ENCODE data around the gene LFNG.
"Not testable (repeated sequence)": the region's sequence is repeated elsewhere in the genome, so short reads cannot be mapped to it uniquely, and the experiment has no call there.

Gene LFNG

GRCh38 chr7:2531796-2532110 lies 12.2 kb downstream of the LFNG start:
- not testable (repeated sequence) for DNase-seq

GRCh38 chr7:2532199-2532772 lies 12.7 kb downstream of the LFNG start:
- not testable (repeated sequence) for DNase-seq

GRCh38 chr7:2532816-2533215 lies 13.2 kb downstream of the LFNG start:
- DNase-seq, result not testable (repeated sequence)

GRCh38 chr7:2533566-2533965 lies 14.0 kb downstream of the LFNG start:
- DNase-seq, result not testable (repeated sequence)

DNA sequence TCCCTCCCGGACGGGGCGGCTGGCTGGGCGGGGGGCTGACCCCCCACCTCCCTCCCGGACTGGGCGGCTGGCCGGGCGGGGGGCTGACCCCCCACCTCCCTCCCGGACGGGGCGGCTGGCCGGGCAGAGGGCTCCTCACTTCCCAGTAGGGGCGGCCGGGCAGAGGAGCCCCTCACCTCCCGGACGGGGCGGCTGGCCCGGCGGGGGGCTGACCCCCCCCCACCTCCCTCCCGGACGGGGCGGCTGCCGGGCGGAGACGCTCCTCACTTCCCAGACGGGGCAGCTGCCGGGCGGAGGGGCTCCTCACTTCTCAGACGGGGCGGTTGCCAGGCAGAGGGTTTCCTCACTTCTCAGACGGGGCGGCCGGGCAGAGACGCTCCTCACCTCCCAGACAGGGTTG lies 14.6 kb downstream of the LFNG start:
- DNase-seq, result not testable (repeated sequence)

GRCh38 chr7:2535872-2536627 lies 16.5 kb downstream of the LFNG start:
- not testable (repeated sequence) for DNase-seq

GRCh38 chr7:2537981-2538851 lies 18.6 kb downstream of the LFNG start:
- no peak for DNase-seq

- no peak for DNase-seq
Measured at GRCh38 chr7:2539031-2539911, 19.7 kb downstream of the LFNG start.

GRCh38 chr7:2540133-2540532 lies 20.6 kb downstream of the LFNG start:
- DNase-seq, result no peak

- DNase-seq, result no peak
Measured at GRCh38 chr7:2540641-2541051, 21.1 kb downstream of the LFNG start.

DNA sequence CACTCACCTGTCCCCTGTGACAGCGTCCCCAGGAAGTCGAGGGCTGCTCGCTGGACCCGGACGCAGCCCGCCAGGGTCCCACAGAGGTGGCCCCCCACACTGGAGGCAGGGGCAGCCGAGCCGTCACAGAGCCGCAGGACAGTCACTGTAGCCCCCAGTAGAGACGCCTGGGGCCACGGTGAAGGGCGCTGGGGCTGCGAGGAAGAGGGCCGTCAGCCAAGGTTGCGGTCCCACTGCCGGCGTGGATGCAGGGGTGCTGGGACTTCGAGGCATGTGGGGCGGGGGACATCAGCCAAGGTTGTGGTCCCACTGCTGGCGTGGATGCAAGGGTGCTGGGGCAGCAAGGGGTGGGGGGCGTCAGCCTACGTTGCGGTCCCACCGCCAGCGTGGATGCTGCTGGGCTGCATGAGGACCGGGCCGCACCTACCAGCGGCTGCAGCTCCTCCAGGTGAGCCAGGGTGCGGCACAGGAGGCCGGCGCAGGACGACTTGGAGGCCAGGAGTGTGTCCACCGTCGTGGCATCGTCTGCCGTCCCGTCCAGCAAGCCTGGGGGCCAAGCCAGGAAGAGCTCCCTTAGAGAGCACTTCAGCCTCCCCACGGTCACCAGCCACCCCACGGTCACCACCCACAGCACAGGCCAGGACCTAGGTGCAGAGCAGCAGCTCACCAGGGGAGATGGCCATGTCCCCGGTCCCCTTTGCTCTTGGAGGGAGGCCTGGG lies 21.9 kb downstream of the LFNG start:
- no peak for DNase-seq

- DNase-seq, result no peak
Measured at GRCh38 chr7:2542011-2542915, 22.7 kb downstream of the LFNG start.

DNA sequence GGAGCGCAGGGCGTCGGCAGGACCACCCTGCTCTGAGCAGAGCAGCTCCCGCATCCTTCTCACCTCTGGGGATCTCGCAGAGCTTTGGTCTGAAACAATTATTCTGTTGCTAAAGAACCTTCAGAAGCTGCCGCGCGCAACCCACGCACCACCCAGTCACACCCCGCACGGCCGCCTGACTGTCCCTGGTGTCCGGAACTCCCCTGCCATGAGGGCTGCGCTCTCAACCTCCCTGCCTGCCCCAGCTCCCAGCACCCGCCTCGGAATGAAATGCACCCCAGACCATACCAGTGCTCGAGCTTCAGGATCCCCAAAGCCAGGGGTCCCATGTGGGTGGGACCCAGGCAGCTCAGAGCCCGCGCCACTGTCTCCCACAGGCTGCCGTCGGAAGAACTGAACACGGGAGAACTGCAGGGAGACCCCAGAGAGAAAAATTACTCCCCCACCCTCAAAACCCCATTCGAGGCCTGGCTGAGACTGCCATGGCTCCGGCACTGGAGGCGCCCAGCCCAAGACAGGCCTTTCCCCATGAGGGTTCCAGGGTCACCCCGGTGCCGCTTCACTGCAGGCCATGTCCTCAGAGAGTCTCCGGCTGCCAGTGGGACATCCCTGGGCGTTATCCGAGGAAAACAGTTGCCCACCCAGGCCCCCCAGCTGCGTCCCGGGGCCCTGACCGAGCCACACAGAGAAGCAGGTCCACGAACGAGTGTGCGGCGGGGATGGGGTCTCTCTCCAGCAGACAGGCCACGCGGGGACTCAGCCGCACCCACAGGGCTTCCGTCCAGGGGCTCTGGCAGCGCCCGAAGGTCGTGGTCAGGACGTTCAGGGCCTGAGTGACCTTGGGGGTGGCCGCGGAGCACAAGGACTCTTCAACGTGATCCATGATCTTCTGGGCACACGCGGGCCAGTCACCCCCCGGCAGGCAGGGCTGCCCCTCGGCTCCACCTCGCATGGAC lies 23.6 kb downstream of the LFNG start:
- no peak for DNase-seq

GRCh38 chr7:2544541-2545188 lies 25.1 kb downstream of the LFNG start:
- DNase-seq, result no peak

- DNase-seq, result no peak
Measured at GRCh38 chr7:2545746-2546425, 26.3 kb downstream of the LFNG start.

DNA sequence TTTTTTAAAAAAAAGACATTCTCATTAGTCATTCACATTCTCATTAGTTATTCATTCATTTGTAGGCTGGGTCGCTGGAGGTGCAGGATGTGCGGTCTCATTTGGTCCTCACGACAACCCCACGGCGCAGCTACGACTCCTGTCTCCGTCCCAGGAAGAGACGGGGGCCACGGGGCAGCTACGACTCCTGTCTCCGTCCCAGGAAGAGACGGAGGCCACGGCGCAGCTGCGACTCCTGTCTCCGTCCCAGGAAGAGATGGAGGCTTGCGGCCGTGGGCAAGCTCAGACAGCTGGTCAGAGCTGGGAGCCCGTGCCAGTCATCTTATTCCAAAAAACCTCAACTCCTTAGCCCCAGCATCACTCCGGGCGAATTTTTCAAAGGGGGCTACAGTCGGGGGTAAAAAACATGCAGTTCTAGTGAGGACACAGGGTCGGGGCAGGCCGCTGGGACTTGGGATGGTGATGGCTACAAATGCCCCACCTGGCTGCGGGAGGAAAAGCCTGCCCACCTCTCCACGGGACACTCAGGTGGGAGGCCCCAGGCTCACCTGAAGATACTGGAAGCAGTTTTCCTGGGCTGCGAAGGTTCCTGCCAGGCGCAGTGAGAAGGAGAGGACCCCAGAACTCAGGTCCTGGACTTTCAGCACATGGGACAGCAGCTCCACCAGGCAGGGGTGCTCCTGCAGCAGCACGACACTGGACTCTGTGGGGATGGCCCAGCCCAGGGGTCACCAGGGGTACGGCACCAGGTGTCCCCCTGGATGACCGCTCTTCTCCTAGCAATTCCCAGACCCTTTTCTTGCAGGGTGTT lies 27.4 kb downstream of the LFNG start:
- DNase-seq, result no peak

DNA sequence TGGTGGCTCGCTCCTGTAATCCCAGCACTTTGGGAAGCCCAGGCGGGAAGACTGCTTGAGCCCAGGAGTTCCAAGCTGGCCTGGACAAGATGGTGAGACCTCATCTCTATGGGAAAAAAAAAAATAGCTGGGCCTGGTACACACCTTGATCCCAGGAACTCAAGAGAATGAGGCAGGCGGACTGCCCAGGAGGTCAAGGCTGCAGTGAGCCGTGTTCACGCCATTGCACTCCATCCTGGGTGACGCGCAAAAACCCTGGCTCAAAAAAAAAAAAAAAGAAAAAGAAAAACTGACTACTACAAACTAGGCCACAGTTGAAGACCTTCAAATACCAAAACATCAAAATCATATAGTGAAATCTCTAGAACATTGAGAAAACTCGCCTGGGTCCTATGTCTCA lies 31.8 kb downstream of the LFNG start:
- no peak for DNase-seq

GRCh38 chr7:2553108-2553507 lies 33.5 kb downstream of the LFNG start:
- no peak for DNase-seq

Measured in NCI-H526 treated with DMSO at 0.1 percent for 48 hours (cell line).